Hematopoietic multipotent progenitor cell treated with erythropoietin and hydrocortisone succinate and interleukin-3 and kit ligand, for 4 days (in vitro differentiated cells): ENCODE data around the gene SKAP1.
"Not testable (repeated sequence)": the region's sequence is repeated elsewhere in the genome, so short reads cannot be mapped to it uniquely, and the experiment has no call there.

Experiments used
- DNase-seq: peaks from one replicate; pipeline ENCODE4 v3.0.0-alpha.2; 2015

The SKAP1 gene

DNA sequence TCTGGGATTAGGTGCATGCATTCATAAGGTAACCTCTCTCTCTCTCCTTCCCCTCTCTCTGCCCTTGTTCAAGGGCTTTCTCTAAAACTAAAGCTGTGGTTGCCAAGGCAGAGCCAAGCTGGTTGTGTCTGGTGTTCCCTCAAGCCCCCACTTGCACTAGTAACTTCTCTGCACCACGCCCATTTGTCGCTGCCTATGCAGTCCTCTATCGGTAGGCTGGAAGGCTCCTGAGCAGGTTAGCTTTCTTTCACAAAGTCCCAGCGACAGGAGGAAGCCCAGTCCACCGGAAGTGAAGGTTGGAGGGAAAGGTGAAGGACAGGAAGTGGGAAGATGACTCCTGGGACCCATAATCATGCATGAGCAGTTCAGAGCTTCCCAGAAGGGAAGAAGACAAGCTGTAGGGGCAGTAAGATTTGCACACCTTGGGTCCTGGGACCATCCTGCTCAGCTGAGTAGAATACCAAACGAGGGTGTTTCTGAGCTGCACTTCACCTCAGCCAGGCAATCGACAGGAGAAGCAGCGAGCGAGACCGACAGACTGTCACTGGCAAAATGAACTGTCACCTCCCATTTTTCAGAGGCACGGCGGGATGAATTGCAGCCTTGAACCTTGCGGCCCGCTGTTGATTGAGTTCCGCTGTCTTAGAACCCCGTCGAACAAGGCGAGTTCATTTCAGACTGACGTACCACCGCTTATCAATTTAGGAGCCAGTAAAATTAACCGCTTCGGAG, 14.7 kb upstream of the SKAP1 start:
- peak; percentile 65 for DNase-seq

DNA sequence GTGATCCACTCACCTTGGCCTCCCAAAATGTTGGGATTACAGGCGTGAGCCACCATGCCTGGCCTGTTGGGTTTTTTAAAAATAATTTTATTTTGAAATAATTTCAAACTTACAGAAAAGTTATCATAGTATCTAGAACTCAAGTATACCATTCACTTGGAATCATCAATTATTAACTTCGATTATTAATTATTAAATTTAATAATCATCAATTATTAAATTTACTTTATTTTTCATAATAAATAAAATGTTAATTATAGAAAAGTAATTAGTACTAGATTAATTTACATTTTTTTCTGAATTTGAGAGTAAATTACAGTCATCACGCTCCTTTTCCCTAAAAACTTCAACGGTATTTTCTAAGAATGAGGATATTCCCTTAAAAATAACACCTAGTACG, 13.7 kb upstream of the SKAP1 start:
- DNase-seq: no peak

DNA sequence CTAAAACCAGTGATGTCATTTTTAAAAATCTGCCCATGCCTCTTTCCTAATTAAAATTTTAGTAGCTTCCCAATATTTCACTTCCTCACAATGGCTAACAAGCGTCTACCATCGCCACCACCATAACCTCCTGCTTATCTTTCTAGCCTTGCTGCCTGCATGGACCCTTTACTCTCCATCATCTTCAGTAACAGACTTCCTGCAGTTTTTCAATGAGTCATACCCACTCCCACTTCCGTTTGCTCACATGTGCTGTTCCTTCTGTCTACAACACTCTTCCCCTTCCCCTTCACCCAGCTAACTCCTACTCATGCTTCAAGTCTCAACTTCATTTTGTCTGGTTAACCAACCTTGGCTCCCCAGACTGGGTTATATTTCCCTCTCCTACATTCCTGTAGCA, 12.8 kb upstream of the SKAP1 start:
- DNase-seq: peak; percentile 92

GRCh38 chr17:48441862-48442261, 11.8 kb upstream of the SKAP1 start:
- no peak for DNase-seq

DNA sequence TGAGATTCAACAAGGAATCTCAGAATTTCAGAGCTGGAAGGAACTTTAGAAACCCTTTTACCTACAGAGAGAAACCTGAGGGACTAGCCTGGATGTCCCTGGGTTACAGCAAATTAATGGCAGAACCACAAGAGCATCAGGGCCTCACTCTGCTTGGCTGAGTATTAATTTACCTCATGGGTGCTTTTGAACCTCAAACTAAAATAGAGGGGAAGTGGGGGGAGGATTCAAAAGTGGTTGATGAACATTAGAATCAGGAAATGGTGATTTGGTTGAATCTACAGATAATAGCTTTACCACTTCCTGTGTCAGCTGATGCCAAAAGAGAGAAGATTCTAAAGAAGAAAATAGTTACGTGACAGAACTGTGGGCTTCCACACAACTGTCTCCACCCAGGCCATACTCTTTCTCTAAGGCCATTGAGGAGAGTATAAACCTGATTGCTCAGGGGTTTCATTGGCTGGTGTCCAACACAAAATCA, 11.3 kb upstream of the SKAP1 start:
- peak; percentile 92 for DNase-seq

DNA sequence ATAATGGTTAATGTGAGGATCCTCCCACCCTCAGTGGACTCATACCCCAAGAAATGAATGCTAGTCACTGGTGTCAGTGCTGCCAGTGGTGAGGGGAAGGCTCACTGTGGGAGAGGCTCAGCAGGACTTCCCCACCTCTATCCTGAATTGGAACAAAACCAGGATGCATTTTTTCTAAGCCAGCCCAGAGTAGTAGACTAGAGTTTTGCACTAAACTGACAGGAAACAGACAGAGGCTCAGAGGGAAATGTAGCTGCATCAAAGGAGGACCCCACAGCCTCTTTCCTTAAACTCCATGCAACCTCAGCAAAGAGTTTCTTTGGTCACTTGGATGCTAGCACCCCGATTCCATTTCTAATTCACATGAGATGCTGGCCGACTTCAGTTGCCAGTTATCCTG, 10.7 kb upstream of the SKAP1 start:
- DNase-seq: no peak

DNA sequence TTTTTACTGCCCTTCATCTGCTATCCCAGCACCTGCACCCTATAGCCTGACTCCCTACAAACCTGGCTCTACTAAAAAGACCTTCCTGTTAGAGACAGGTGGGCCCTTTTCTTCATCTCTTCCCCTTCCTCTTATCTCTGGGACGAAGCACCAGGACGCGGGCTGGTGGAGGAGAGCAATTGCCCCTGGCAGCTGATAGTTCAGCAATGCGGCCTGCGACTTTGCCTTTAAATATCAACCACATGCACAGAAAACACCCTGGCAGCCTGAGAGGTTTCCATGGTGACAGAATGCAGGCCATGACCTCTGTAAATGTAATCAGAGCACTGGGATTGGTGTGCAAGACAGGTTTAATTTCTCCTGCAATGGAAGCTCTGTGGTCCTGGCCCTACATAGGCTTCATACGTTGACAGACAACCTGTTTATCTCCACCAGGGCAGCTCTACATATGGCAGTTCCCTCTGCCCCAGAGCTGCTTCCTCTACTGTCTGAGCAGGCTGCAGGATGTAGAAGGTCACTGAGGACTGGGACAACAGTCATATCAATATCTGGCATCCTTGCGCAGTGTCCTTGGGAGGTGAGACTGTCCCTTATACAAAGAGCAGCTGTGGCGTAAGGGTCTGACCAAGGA, 10.0 kb upstream of the SKAP1 start:
- peak; percentile 73 for DNase-seq

DNA sequence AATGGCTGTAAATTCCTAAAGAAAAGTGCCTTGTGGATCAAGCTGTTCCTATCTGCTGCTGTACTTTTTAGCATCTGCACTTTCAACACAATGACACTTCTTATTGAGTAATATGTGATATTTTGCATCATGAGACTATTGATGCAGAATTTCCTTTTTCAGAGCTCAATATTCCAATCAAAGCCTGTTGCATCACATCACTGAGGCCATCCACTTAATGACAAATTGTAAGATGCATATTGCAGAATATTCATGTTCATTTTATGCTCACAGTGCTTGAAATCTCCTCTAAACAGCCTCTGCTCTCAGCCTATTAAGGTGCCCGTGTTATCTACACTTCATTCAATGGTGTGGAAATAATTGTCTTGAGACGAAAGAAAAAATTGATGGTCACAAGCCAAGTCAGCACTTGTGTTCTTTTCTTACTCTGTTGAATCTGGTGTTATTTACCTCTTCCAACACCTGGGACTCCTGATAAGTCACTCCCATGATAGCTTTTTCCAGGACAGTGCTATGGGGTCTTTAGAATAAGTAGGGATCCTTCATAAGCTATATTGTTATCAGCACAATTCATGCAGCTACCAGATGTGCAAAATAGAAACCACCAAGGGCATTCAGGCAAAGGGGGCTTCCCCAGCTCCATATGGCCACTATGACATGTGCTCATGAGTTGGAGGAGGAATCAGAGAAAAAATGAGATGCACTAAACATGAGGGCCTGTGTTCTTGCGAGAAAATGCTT, 9.3 kb upstream of the SKAP1 start:
- DNase-seq: peak; percentile 74

DNA sequence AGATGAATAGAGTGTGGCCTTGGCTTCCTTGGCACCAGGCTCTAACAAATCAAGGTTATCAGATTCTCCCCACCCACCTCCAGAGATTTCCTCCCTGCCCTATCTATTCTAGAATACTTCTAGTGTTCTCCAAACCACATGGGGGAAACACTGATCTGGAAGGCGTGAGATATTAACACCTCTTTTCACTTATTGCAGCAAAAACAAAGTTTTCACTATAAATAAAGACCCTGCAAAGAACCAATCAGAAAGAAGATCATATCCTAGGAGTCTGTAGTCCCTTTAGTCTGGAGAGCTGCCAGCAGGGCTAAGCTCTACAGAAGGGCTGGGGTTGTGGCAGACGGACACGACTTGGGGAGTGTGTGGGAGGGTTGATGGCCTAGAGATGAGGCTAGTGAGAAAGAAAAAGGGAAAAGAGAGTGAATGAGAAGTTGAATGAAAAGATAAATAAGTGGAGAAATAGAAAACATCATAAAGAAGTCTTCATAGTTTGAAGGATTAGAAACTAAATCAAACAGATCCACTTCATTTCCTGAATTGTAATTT, 8.6 kb upstream of the SKAP1 start:
- DNase-seq: peak; percentile 70

DNA sequence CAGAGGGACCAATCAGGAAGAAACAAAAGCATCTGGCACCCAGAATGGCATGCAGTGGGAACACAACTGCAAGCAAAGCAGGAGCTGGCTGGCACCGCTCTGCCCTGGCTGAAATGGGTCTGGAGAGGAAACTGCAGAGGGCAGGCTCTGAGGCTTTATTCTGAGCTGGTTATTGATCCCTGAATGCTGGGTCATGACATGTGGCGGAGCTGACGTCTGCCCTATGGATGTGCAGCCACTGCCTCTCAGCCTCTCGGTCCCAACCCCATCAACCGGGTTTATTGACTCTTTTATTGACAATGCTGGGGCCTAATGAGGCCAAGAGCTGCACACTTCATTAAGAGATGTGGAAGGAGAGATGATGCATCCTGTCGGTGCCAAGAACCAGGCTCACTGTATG, 3.9 kb upstream of the SKAP1 start:
- no peak for DNase-seq

DNA sequence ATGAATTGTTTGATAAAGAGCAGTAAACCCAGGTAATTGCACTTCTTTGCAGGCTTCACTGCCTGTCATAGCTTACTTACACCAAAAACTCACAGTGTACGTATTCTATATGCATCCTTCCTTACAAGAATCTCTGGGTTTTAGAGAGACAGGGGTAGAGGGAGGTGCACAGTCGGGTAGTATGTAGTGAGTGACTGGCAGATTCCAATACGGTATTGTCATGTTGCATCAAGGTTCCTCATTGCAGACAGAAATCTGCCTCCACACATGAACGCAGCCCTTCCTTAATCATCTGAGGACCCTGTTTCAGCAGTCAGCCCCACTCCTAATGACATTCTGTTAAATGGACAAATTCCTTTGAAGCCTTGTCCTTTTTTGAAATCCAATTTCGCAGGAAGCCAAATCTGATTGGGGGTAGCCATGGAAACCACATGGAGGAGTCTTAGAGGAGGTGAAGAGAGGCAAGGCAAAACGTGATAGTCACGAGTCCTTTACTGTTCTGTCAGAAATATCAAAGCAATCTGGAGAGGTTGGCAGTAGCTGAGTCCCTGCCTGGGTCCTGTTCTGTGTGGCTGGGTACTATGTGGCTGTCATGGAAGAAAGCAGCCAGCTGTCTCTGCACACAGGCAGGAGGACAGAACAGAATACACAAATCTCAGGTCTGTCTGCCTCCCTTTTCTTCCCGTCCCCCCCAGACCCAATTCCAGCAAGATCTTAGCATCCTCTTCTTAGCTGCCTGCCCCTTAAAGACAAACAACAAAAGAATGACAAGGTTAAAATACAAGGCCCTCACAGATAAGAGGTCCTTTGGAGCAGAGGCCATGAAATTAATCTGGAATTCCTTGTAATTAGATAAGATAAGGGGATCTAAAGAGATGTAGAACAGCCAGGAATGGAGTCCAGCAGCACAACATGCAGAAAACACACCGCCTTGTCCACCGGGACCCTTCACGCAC, 3.1 kb upstream of the SKAP1 start:
- DNase-seq: no peak

- no peak for DNase-seq
Observed at GRCh38 chr17:48429156-48429555, 858 bp downstream of the SKAP1 start.

DNA sequence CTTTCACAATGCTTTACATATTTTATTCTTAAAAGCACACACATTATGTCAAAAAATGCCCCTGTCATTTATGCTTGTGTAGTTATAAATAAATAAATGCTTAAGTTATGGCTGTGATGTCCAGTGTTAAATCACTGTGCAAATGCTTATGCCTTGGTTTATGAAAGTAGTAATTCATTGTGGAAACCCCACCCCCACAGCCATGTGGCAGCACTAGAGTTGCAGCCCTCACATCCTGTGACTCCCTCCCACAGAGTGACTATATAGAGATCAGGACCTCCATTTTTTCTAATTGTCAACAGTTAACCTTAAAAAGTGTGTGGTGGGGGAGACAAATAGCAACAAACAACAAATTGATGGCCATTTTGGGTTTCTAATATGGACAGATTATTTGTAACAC, 2.4 kb downstream of the SKAP1 start:
- DNase-seq: peak; percentile 76

DNA sequence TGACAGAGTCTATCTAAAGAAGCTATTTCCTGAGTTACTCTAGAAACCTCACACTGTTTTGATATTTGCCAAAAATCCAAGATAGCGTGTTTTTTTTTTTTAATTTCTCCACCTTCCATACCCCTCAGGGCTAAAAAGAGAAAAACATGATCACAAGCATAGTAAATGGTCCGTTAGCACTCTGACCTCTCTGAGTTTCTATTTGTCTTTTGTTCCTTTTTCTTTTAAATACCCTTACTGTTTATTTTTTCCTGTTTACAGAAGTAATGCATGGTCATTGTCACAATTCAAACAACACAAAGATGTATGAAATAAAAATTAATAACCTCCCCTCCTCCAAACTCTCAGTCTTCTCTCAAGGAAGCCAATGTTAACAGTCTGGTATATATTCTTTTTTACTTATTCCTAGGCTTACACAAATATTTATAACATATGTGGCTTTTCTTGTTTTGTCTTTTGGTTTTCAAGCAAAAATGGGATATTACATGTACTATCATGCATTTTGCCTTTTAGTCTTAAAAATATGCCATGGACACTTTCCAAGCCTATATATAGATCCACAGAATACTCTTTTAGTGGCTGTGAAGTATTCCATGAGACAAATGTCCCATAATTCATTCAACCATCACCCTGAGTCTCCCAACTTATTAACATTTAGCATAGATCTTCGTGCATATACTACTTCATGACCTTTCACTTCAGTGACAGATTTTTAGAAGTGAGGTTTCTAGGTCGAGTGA, 3.1 kb downstream of the SKAP1 start:
- DNase-seq: no peak

DNA sequence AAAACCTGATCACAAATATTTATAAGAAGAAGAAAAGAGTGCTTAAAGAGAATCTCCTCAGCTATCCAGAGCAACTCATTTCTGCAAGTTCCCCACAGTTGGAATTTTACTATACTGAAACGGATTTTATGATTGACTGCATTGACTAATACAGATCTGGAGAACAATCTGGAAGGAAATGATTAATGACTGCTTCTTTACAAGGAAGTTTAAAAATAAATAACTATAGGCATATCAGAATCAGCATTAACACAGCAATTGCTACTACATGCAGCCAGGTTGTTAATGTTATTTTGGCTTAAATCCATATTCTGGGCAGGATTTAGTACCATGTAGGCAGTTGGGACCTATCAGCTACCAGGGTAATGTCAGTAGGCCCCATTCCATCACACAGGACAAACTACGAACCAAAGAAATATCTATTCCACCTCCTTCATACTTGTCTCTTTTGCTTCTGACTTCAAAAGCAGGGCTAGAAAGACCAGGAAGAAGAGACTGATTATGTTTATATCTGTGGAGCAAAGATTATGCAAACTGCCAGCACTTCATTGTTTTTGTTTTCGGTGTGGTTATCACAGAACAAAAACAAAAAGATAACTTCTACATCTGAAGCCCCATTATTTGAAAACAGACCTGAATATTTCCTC, 3.9 kb downstream of the SKAP1 start:
- DNase-seq: no peak

GRCh38 chr17:48422060-48422459, 8.0 kb downstream of the SKAP1 start:
- DNase-seq: not testable (repeated sequence)

GRCh38 chr17:48420823-48421222, 9.2 kb downstream of the SKAP1 start:
- no peak for DNase-seq

- DNase-seq: no peak
Observed at GRCh38 chr17:48416971-48417370, 13.0 kb downstream of the SKAP1 start.

- DNase-seq: no peak
Observed at GRCh38 chr17:48413613-48414405, 16.2 kb downstream of the SKAP1 start.

GRCh38 chr17:48412841-48413240, 17.2 kb downstream of the SKAP1 start:
- no peak for DNase-seq
